Stimulated activated CD4-positive, alpha-beta T cell treated with anti-CD3 and anti-CD28 coated beads, Interleukin-2, amount 100 ng/mL, for 4 hours (primary cell): Measurements from ENCODE around the gene LILRA1.
"Not testable (repeated sequence)": the region's sequence is repeated elsewhere in the genome, so short reads cannot be mapped to it uniquely, and the experiment has no call there.

ENCODE experiments used
- DNase-seq: peaks from one replicate; pipeline ENCODE4 v3.0.0-alpha.2; 2020; ENCODE audit warnings: low read depth

Gene LILRA1

GRCh38 chr19:54593445-54593844 is at the start of gene LILRA1:
TSS of gene LILRA1 (plus strand) at chr19:54593632. CDS start at chr19:54594245, 613 bp downstream.
- not testable (repeated sequence) for DNase-seq

- no peak for DNase-seq
Observed at GRCh38 chr19:54548806-54549205, 44.6 kb upstream of the LILRA1 start.

GRCh38 chr19:54549224-54549623 is 44.2 kb upstream of the LILRA1 start:
- DNase-seq = no peak

GRCh38 chr19:54551293-54551692 is 42.1 kb upstream of the LILRA1 start:
- no peak for DNase-seq

- DNase-seq = no peak
Observed at GRCh38 chr19:54551950-54552912, 41.2 kb upstream of the LILRA1 start.

GRCh38 chr19:54552913-54553310 is 40.5 kb upstream of the LILRA1 start:
- no peak for DNase-seq

GRCh38 chr19:54554006-54554405 is 39.4 kb upstream of the LILRA1 start:
- no peak for DNase-seq

GRCh38 chr19:54554896-54555295 is 38.5 kb upstream of the LILRA1 start:
- no peak for DNase-seq

- DNase-seq = no peak
Observed at GRCh38 chr19:54556194-54556593, 37.2 kb upstream of the LILRA1 start.

- DNase-seq = no peak
Observed at GRCh38 chr19:54558339-54558738, 35.1 kb upstream of the LILRA1 start.

- DNase-seq = no peak
Observed at GRCh38 chr19:54560881-54561385, 32.5 kb upstream of the LILRA1 start.

- no peak for DNase-seq
Observed at GRCh38 chr19:54561840-54562239, 31.6 kb upstream of the LILRA1 start.

- DNase-seq = not testable (repeated sequence)
Observed at GRCh38 chr19:54563206-54563605, 30.2 kb upstream of the LILRA1 start.

GRCh38 chr19:54570316-54570715 is 23.1 kb upstream of the LILRA1 start:
- DNase-seq = no peak

- DNase-seq = not testable (repeated sequence)
Observed at GRCh38 chr19:54571715-54572615, 21.5 kb upstream of the LILRA1 start.

GRCh38 chr19:54572696-54573311 is 20.6 kb upstream of the LILRA1 start:
- no peak for DNase-seq

GRCh38 chr19:54573330-54573872 is 20.0 kb upstream of the LILRA1 start, which contains the start of gene LILRA2:
TSS of gene LILRA2 (plus strand) at chr19:54573790. CDS start at chr19:54573879, 89 bp downstream.
- no peak for DNase-seq

GRCh38 chr19:54574051-54574450 is 19.4 kb upstream of the LILRA1 start:
- DNase-seq = no peak

- DNase-seq = no peak
Observed at GRCh38 chr19:54574527-54575056, 18.8 kb upstream of the LILRA1 start.

- not testable (repeated sequence) for DNase-seq
Observed at GRCh38 chr19:54575205-54575604, 18.2 kb upstream of the LILRA1 start.

- no peak for DNase-seq
Observed at GRCh38 chr19:54576411-54576976, 16.9 kb upstream of the LILRA1 start.
